Endodermal cell (in vitro differentiated cells): ENCODE results near the gene ARHGAP45. TPM values are rescaled to one million over a fixed set of nuclear protein-coding genes. Genes with fewer than 3 reads are reported as not detected.

Source experiments
- DNase-seq: peaks from one replicate; pipeline ENCODE4 v3.0.0-alpha.2; 2017
- H3K27ac ChIP-seq: 2 replicates; pipeline ENCODE4 v1.5.1; 2013; ENCODE audit warnings: mild to moderate bottlenecking, low read depth, low read length, moderate library complexity
- H3K27me3 ChIP-seq: 2 replicates; pipeline ENCODE4 v1.6.1; 2013; ENCODE audit warnings: mild to moderate bottlenecking, low read length, moderate library complexity; ENCODE audit not compliant: insufficient read depth, control insufficient read depth, poor library complexity, severe bottlenecking
- H3K36me3 ChIP-seq: 2 replicates; pipeline ENCODE4 v1.7.0; 2013; ENCODE audit warnings: mild to moderate bottlenecking, low read length, moderate library complexity; ENCODE audit not compliant: control insufficient read depth, insufficient read depth
- H3K4me1 ChIP-seq: one replicate; pipeline ENCODE4 v1.7.0; 2013; ENCODE audit warnings: low read length; ENCODE audit not compliant: control insufficient read depth, insufficient read depth
- H3K4me3 ChIP-seq: 2 replicates; pipeline ENCODE4 v1.5.1; 2013; ENCODE audit warnings: mild to moderate bottlenecking, low read length, moderate library complexity
- H3K9ac ChIP-seq: 2 replicates; pipeline ENCODE4 v1.6.1; 2013; ENCODE audit warnings: mild to moderate bottlenecking, low read length, moderate library complexity; ENCODE audit not compliant: poor library complexity, severe bottlenecking; ENCODE audit errors: extremely low read depth
- H3K9me3 ChIP-seq: 2 replicates; pipeline ENCODE4 v1.6.1; 2013; ENCODE audit warnings: mild to moderate bottlenecking, low read length, moderate library complexity; ENCODE audit not compliant: control insufficient read depth
- H3K27ac Mint-ChIP-seq: 2 replicates; pipeline ENCODE4 v1.8.0; 2020; ENCODE audit warnings: mixed read lengths
- H3K27me3 Mint-ChIP-seq: 2 replicates; pipeline ENCODE4 v1.8.0; 2021; ENCODE audit warnings: mild to moderate bottlenecking, mixed read lengths; ENCODE audit not compliant: insufficient read depth
- H3K36me3 Mint-ChIP-seq: 2 replicates; pipeline ENCODE4 v1.8.0; 2020; ENCODE audit warnings: low read depth, mixed read lengths
- H3K4me1 Mint-ChIP-seq: 2 replicates; pipeline ENCODE4 v1.8.0; 2020; ENCODE audit warnings: mixed read lengths
- H3K4me3 Mint-ChIP-seq: 2 replicates; pipeline ENCODE4 v1.8.0; 2020; ENCODE audit warnings: mild to moderate bottlenecking, moderate library complexity, mixed read lengths
- H3K9me3 Mint-ChIP-seq: 2 replicates; pipeline ENCODE4 v1.8.0; 2020; ENCODE audit warnings: mild to moderate bottlenecking, mixed read lengths
- WGBS, 2 experiments: methylation state at CpG; one replicate each; pipeline versions ENCODE4 v1.1.5 to v1.1.7; 2013; ENCODE audit warnings: missing lambda C conversion rate in 2 of 2, mixed read lengths in 1 of 2; ENCODE audit not compliant: insufficient coverage in 1 of 2, insufficient read length in 1 of 2; 5-methylcytosine and 5-hydroxymethylcytosine counted together
- total RNA-seq, 2 donors: library from RNA; stranded (reverse); fragmentation: NEBNext Ultra II Directional in 1 of 2; extraction: Animal tissue kit (Norgen Biotek cat#: 25700) in 1 of 2; gene quantifications; 2 replicates in 1 of 2; 3 replicates in 1 of 2; pipeline ENCODE4 v1.2.1, GENCODE V29; 2021
- TF ChIP-seq, protein P1 (sequence below): fragments of 200-600 bp; sonication (generic); conservative IDR thresholded peaks from 2 replicates; pipeline ENCODE4 v1.5.0; 2021; ENCODE audit warnings: antibody characterized with exemption, mild to moderate bottlenecking

The ARHGAP45 gene
- total RNA-seq, 2 donors from 2014 or later, result 14.8 to 17.1 TPM

DNA sequence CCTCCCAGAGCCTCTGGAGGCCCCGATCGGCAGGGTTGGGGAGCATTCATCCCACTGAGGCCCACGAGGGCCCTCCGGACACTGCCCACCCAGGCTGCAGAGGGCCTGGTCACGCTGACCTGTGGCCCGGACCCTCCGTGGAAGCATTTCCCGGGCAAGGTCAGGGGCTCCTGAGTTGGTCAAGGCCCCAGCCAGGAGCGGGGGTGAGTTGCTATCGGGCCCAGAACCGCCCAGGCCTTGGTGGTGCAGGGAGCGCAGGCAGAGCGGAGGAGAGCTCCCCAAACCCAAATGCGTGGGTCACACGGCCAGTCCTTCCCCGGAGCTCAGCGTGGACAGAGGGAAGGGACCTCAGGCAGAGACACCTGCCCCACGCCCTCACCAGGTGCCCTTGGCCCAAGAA, 62.6 kb downstream of the ARHGAP45 start:
- Mint-ChIP-seq H3K27ac (no peak overlapping the region), H3K4me3 (no peak overlapping the region), H3K9me3 (no peaks in the 10 kb centered on the region), H3K4me1 (no peaks in the 10 kb centered on the region), H3K27me3 (no peaks in the 10 kb centered on the region), H3K36me3 (peaks cover 24% of the 10 kb centered on the region)
- no peak for DNase-seq
- TF ChIP-seq, protein P1, sequence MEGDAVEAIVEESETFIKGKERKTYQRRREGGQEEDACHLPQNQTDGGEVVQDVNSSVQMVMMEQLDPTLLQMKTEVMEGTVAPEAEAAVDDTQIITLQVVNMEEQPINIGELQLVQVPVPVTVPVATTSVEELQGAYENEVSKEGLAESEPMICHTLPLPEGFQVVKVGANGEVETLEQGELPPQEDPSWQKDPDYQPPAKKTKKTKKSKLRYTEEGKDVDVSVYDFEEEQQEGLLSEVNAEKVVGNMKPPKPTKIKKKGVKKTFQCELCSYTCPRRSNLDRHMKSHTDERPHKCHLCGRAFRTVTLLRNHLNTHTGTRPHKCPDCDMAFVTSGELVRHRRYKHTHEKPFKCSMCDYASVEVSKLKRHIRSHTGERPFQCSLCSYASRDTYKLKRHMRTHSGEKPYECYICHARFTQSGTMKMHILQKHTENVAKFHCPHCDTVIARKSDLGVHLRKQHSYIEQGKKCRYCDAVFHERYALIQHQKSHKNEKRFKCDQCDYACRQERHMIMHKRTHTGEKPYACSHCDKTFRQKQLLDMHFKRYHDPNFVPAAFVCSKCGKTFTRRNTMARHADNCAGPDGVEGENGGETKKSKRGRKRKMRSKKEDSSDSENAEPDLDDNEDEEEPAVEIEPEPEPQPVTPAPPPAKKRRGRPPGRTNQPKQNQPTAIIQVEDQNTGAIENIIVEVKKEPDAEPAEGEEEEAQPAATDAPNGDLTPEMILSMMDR, result no peak
- H3K9me3 ChIP-seq, result no peaks in the 10 kb centered on the region
- H3K27ac ChIP-seq, result no peak overlapping the region
- H3K9ac ChIP-seq, result no peak overlapping the region
- no peaks in the 10 kb centered on the region for H3K27me3 ChIP-seq
- peaks cover 19% of the 10 kb centered on the region for H3K36me3 ChIP-seq
- no peaks in the 10 kb centered on the region for H3K4me1 ChIP-seq
- WGBS, 2 experiments, result 93 to 98% methylated on average over 10 to 18 of the region's 18 CpGs
- H3K4me3 ChIP-seq, result no peak overlapping the region

- Histone ChIP-seq H3K4me1 (no peaks in the 10 kb centered on the region), H3K9ac (no peak overlapping the region), H3K9me3 (no peaks in the 10 kb centered on the region), H3K36me3 (peaks cover 22% of the 10 kb centered on the region), H3K4me3 (peak overlapping the region; percentile 65), H3K27ac (no peak overlapping the region), H3K27me3 (no peaks in the 10 kb centered on the region)
- WGBS, 2 experiments, result 91 to 92% methylated on average over 12 to 22 of the region's 22 CpGs
- H3K27me3 Mint-ChIP-seq, result no peaks in the 10 kb centered on the region
- no peak overlapping the region for H3K27ac Mint-ChIP-seq
- H3K36me3 Mint-ChIP-seq, result peaks cover 12% of the 10 kb centered on the region
- DNase-seq, result no peak
- H3K9me3 Mint-ChIP-seq, result no peaks in the 10 kb centered on the region
- H3K4me3 Mint-ChIP-seq, result peak overlapping the region; percentile 33
- TF ChIP-seq, protein P1, result no peak
- H3K4me1 Mint-ChIP-seq, result no peaks in the 10 kb centered on the region
These were observed 64.1 kb downstream of the ARHGAP45 start for GRCh38 chr19:1130771-1131717.

- H3K36me3 ChIP-seq, result peaks cover 20% of the 10 kb centered on the region
- no peaks in the 10 kb centered on the region for H3K27me3 ChIP-seq
- H3K27ac ChIP-seq, result no peak overlapping the region
- no peaks in the 10 kb centered on the region for H3K9me3 Mint-ChIP-seq
- peaks cover 12% of the 10 kb centered on the region for H3K36me3 Mint-ChIP-seq
- TF ChIP-seq, protein P1, result peak; percentile 29
- DNase-seq, result peak; percentile 86
- H3K4me3 Mint-ChIP-seq, result peak overlapping the region; percentile 33
- H3K4me3 ChIP-seq, result peak overlapping the region; percentile 65
- no peaks in the 10 kb centered on the region for H3K4me1 ChIP-seq
- 16 to 41% methylated on average over 48 to 64 of the region's 64 CpGs for WGBS, 2 experiments
- no peak overlapping the region for H3K9ac ChIP-seq
- no peaks in the 10 kb centered on the region for H3K27me3 Mint-ChIP-seq
- H3K27ac Mint-ChIP-seq, result no peak overlapping the region
- no peaks in the 10 kb centered on the region for H3K4me1 Mint-ChIP-seq
- no peaks in the 10 kb centered on the region for H3K9me3 ChIP-seq
These were observed 65.0 kb downstream of the ARHGAP45 start for GRCh38 chr19:1131718-1132551.
